Spinal cord (tissue), 10 donors: Measurements from ENCODE around the gene ADAM10. TPM values are rescaled to one million over a fixed set of nuclear protein-coding genes. Genes with fewer than 3 reads are reported as not detected.

ENCODE experiments used
- DNase-seq, 6 donors: peaks; one replicate each; pipeline versions ENCODE4 v3.0.0 to v3.0.0-alpha.2; 2013 to 2015; ENCODE audit warnings: low spot score in 6 of 6, low read depth in 4 of 6
- H3K27ac ChIP-seq: one replicate; pipeline ENCODE4 v1.5.1; 2013; ENCODE audit warnings: low read depth, low read length, control low read depth
- H3K27me3 ChIP-seq: one replicate; pipeline ENCODE4 v1.6.1; 2013; ENCODE audit warnings: low read length; ENCODE audit not compliant: control insufficient read depth, insufficient read depth
- H3K36me3 ChIP-seq: one replicate; pipeline ENCODE4 v1.6.1; 2013; ENCODE audit warnings: low read length; ENCODE audit not compliant: control insufficient read depth, insufficient read depth
- H3K4me1 ChIP-seq: one replicate; pipeline ENCODE4 v1.6.1; 2013; ENCODE audit warnings: low read length; ENCODE audit not compliant: control insufficient read depth, insufficient read depth
- H3K4me3 ChIP-seq: one replicate; pipeline ENCODE4 v1.5.1; 2013; ENCODE audit warnings: low read depth, low read length, control low read depth
- H3K9me3 ChIP-seq: one replicate; pipeline ENCODE4 v1.6.1; 2013; ENCODE audit warnings: low read length; ENCODE audit not compliant: control insufficient read depth, insufficient read depth
- WGBS: methylation state at CpG from one replicate; pipeline ENCODE4 v1.1.5; 2013; ENCODE audit warnings: missing lambda C conversion rate; ENCODE audit not compliant: insufficient coverage; 5-methylcytosine and 5-hydroxymethylcytosine counted together
- polyA plus RNA-seq, 2 donors: library from polyadenylated mRNA; unstranded; fragments of 120-200 nt; gene quantifications; one replicate each; pipeline ENCODE4 v1.2.1, GENCODE V29; 2013; ENCODE audit not compliant: insufficient read length in 2 of 2
- total RNA-seq, 2 donors: library from RNA; depleted of rRNA in 1 of 2; stranded (reverse); fragments of 120-200 nt in 1 of 2; fragments of >200 nt in 1 of 2; gene quantifications; one replicate each; pipeline versions ENCODE4 v1.2.3 to v1.2.4, GENCODE V29; 2013 to 2014
- donor health status: healthy.

Gene ADAM10
- total and polyA plus RNA-seq, 4 donors = 67.2 to 119 (median 97.8) TPM

- H3K27me3 ChIP-seq = no peaks in the 10 kb centered on the region
- no peaks in the 10 kb centered on the region for H3K9me3 ChIP-seq
- no peak overlapping the region for H3K4me3 ChIP-seq
- WGBS = no CpG with 5 or more reads among the region's 1 CpG
- H3K36me3 ChIP-seq = no peaks in the 10 kb centered on the region
- DNase-seq = no peak
- H3K4me1 ChIP-seq = no peaks in the 10 kb centered on the region
- no peak overlapping the region for H3K27ac ChIP-seq
Measured at GRCh38 chr15:58761010-58761388, 11.5 kb upstream of the ADAM10 start.

- WGBS = no CpG with 5 or more reads among the region's 7 CpGs
Measured at GRCh38 chr15:58760385-58761009, 11.0 kb upstream of the ADAM10 start.

GRCh38 chr15:58758141-58758540 lies 8.6 kb upstream of the ADAM10 start:
- Histone ChIP-seq H3K36me3 (no peaks in the 10 kb centered on the region), H3K27ac (no peak overlapping the region), H3K9me3 (no peaks in the 10 kb centered on the region), H3K4me1 (no peaks in the 10 kb centered on the region), H3K4me3 (no peak overlapping the region), H3K27me3 (no peaks in the 10 kb centered on the region)
- peak in 1 of 6 donors; percentile 9 for DNase-seq
- WGBS = 63% methylated on average over 2 of the region's 3 CpGs

More at GRCh38 chr15:58760385-58761009, 11.0 kb upstream of the ADAM10 start:
- H3K36me3 ChIP-seq = no peaks in the 10 kb centered on the region
- no peaks in the 10 kb centered on the region for H3K4me1 ChIP-seq
- H3K27me3 ChIP-seq = no peaks in the 10 kb centered on the region
- H3K9me3 ChIP-seq = no peaks in the 10 kb centered on the region
- no peak overlapping the region for H3K27ac ChIP-seq
- no peak overlapping the region for H3K4me3 ChIP-seq
- no peak for DNase-seq

GRCh38 chr15:58755956-58756355 lies 6.4 kb upstream of the ADAM10 start:
- no peaks in the 10 kb centered on the region for H3K27me3 ChIP-seq
- no peak overlapping the region for H3K4me3 ChIP-seq
- H3K4me1 ChIP-seq = no peaks in the 10 kb centered on the region
- H3K9me3 ChIP-seq = no peaks in the 10 kb centered on the region
- 78% methylated on average over 4 of the region's 6 CpGs for WGBS
- H3K36me3 ChIP-seq = no peaks in the 10 kb centered on the region
- DNase-seq = peak in 1 of 6 donors; percentile 17
- H3K27ac ChIP-seq = no peak overlapping the region

GRCh38 chr15:58755350-58755749 lies 5.8 kb upstream of the ADAM10 start:
- no peaks in the 10 kb centered on the region for H3K36me3 ChIP-seq
- no peak for DNase-seq
- no peaks in the 10 kb centered on the region for H3K27me3 ChIP-seq
- 100% methylated on average over 1 of the region's 3 CpGs for WGBS
- H3K4me3 ChIP-seq = no peak overlapping the region
- H3K9me3 ChIP-seq = no peaks in the 10 kb centered on the region
- peaks cover 5% of the 10 kb centered on the region for H3K4me1 ChIP-seq
- no peak overlapping the region for H3K27ac ChIP-seq

- Histone ChIP-seq H3K27ac (no peak overlapping the region), H3K36me3 (no peaks in the 10 kb centered on the region), H3K9me3 (no peaks in the 10 kb centered on the region), H3K27me3 (no peaks in the 10 kb centered on the region), H3K4me1 (peaks cover 5% of the 10 kb centered on the region), H3K4me3 (no peak overlapping the region)
- WGBS = 90% methylated on average over 2 of the region's 3 CpGs
- no peak for DNase-seq
Measured at GRCh38 chr15:58752716-58753115, 3.2 kb upstream of the ADAM10 start.

GRCh38 chr15:58748852-58749531 lies 515 bp downstream of the ADAM10 start:
- H3K36me3 ChIP-seq = no peaks in the 10 kb centered on the region
- peak overlapping the region; percentile 89 for H3K4me3 ChIP-seq
- peak in 5 of 6 donors; percentile 26 to 80 (median 35) for DNase-seq
- H3K27me3 ChIP-seq = no peaks in the 10 kb centered on the region
- H3K27ac ChIP-seq = peak overlapping the region; percentile 97
- H3K9me3 ChIP-seq = no peaks in the 10 kb centered on the region
- under 1% methylated on average over 70 of the region's 81 CpGs for WGBS
- H3K4me1 ChIP-seq = peaks cover 7% of the 10 kb centered on the region

GRCh38 chr15:58748040-58748851 lies 1.3 kb downstream of the ADAM10 start:
- peak overlapping the region; percentile 89 for H3K4me3 ChIP-seq
- H3K9me3 ChIP-seq = no peaks in the 10 kb centered on the region
- H3K27ac ChIP-seq = peak overlapping the region; percentile 97
- H3K36me3 ChIP-seq = no peaks in the 10 kb centered on the region
- peaks cover 7% of the 10 kb centered on the region for H3K4me1 ChIP-seq
- 0% methylated on average over 5 of the region's 14 CpGs for whole genome bisulfite sequencing
- DNase-seq = peak in 1 of 6 donors; percentile 18
- no peaks in the 10 kb centered on the region for H3K27me3 ChIP-seq

GRCh38 chr15:58746174-58746573 lies 3.3 kb downstream of the ADAM10 start:
- H3K4me1 ChIP-seq = peaks cover 12% of the 10 kb centered on the region
- no peak overlapping the region for H3K4me3 ChIP-seq
- H3K27ac ChIP-seq = no peak overlapping the region
- no peaks in the 10 kb centered on the region for H3K27me3 ChIP-seq
- WGBS = no CpG with 5 or more reads among the region's 1 CpG
- no peaks in the 10 kb centered on the region for H3K36me3 ChIP-seq
- no peak for DNase-seq
- no peaks in the 10 kb centered on the region for H3K9me3 ChIP-seq
